ENCODE results near the gene CORO1A.

DNA sequence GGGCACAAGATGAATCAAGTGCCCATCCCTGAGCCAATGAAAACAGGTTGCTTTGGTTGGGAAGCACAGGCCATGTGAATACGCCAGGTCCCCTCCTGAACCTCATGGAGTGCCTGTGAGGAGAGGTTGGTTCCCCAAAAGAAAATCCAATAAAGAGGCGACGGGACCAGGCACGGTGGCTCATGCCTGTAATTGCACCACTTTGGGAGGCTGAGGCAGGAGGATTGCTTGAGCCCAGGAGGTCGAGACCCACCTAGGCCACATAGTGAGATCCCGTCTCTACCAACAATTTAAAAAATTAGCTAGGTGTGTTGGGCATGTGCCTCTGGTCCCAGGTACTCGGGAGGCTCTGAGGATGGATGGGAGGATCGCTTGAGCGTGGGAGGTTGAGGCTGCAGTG, 3.5 kb upstream of the CORO1A start:
- TF ChIP-seq POLR2A (IDR thresholded peaks at IDR 0.05; ENCODE audit: low read depth) (no peak), POLR2AphosphoS5 (IDR thresholded peaks at IDR 0.05) (no peak)

All from esophagus muscularis mucosa (tissue), 2 donors.